GM23338 (cell line): ENCODE measurements around the gene OR5AP2. TPM values are rescaled to one million over a fixed set of nuclear protein-coding genes. Genes with fewer than 3 reads are reported as not detected.
"Not testable (repeated sequence)": the region's sequence is repeated elsewhere in the genome, so short reads cannot be mapped to it uniquely, and the experiment has no call there.

Experiments
- ATAC-seq: fragments of 200-7000 bp; cut with Tn5 transposase; 3 replicates; pipeline ENCODE4 v1.9.1; 2020
- DNase-seq: peaks from one replicate; pipeline ENCODE4 v3.0.0-alpha.2; 2015; ENCODE audit warnings: low spot score
- H2AFZ ChIP-seq: fragments of 200-600 bp; sonication (generic); 2 replicates; pipeline ENCODE4 v1.8.0; 2016; ENCODE audit warnings: antibody characterized with exemption, mild to moderate bottlenecking, moderate library complexity
- H3F3A ChIP-seq: fragments of 200-600 bp; sonication (generic); replicated peaks from 2 replicates; pipeline ENCODE4 v1.8.0; 2017; ENCODE audit warnings: antibody characterized with exemption, mixed run types, low read depth
- H3K27ac ChIP-seq: fragments of 200-600 bp; sonication (generic); 2 replicates; pipeline ENCODE4 v1.6.1; 2016; ENCODE audit warnings: low read depth
- H3K27me3 ChIP-seq: fragments of 200-600 bp; sonication (generic); 2 replicates; pipeline ENCODE4 v1.8.0; 2016; ENCODE audit warnings: mild to moderate bottlenecking, mixed run types, moderate library complexity; ENCODE audit not compliant: insufficient read depth
- H3K36me3 ChIP-seq: fragments of 200-600 bp; sonication (generic); 2 replicates; pipeline ENCODE4 v1.8.0; 2016; ENCODE audit warnings: mild to moderate bottlenecking; ENCODE audit not compliant: insufficient read depth
- H3K4me1 ChIP-seq: fragments of 200-600 bp; sonication (generic); 2 replicates; pipeline ENCODE4 v1.8.0; 2016; ENCODE audit warnings: mild to moderate bottlenecking, moderate library complexity; ENCODE audit not compliant: insufficient read depth
- H3K4me2 ChIP-seq: fragments of 200-600 bp; sonication (generic); 2 replicates; pipeline ENCODE4 v1.7.1; 2017; ENCODE audit warnings: mixed run types
- H3K4me3 ChIP-seq: fragments of 200-600 bp; sonication (generic); 2 replicates; pipeline ENCODE4 v1.6.1; 2016; ENCODE audit warnings: mixed run types
- H3K79me2 ChIP-seq: fragments of 200-600 bp; sonication (generic); replicated peaks from 2 replicates; pipeline ENCODE4 v1.8.0; 2017; ENCODE audit warnings: mild to moderate bottlenecking; ENCODE audit not compliant: insufficient read depth
- H3K9me2 ChIP-seq: fragments of 200-600 bp; sonication (generic); 2 replicates; pipeline ENCODE4 v1.8.0; 2017; ENCODE audit not compliant: insufficient read depth
- H4K20me1 ChIP-seq: fragments of 200-600 bp; sonication (generic); replicated peaks from 2 replicates; pipeline ENCODE4 v1.8.0; 2017; ENCODE audit warnings: mild to moderate bottlenecking; ENCODE audit not compliant: insufficient read depth
- H3K27ac Mint-ChIP-seq: 2 replicates; pipeline ENCODE4 v1.8.0; 2020; ENCODE audit warnings: inconsistent platforms, mild to moderate bottlenecking, moderate library complexity, mixed read lengths
- H3K27me3 Mint-ChIP-seq: 3 replicates; pipeline ENCODE4 v1.8.0; 2022; ENCODE audit warnings: low read depth, mild to moderate bottlenecking, moderate library complexity, mixed read lengths, inconsistent platforms; ENCODE audit not compliant: insufficient read depth, poor library complexity
- H3K36me3 Mint-ChIP-seq: 3 replicates; pipeline ENCODE4 v1.8.0; 2021; ENCODE audit warnings: low read depth, mild to moderate bottlenecking, inconsistent platforms, moderate library complexity, mixed read lengths
- H3K4me1 Mint-ChIP-seq: 3 replicates; pipeline ENCODE4 v1.8.0; 2020; ENCODE audit warnings: mild to moderate bottlenecking, inconsistent platforms, mixed read lengths
- H3K4me3 Mint-ChIP-seq: 3 replicates; pipeline ENCODE4 v1.8.0; 2021; ENCODE audit warnings: moderate library complexity, mild to moderate bottlenecking, inconsistent platforms, mixed read lengths
- H3K9me3 Mint-ChIP-seq: 3 replicates; pipeline ENCODE4 v1.8.0; 2020; ENCODE audit warnings: moderate library complexity, mild to moderate bottlenecking, inconsistent platforms, mixed read lengths
- CREB1 ChIP-seq: fragments of 250-450 bp; sonication (Bioruptor Pico); IDR thresholded peaks from 2 replicates; pipeline ENCODE4 v1.5.0; 2020; ENCODE audit warnings: low read depth, mild to moderate bottlenecking, moderate library complexity
- CTCF ChIP-seq, 2 experiments: fragments of 200-600 bp in 1 of 2; sonication (generic) in 1 of 2; conservative IDR thresholded peaks; 2 replicates each; pipeline versions ENCODE4 v1.5.1 to v1.6.1; 2016 to 2017; ENCODE audit warnings: antibody characterized with exemption in 2 of 2, low read depth in 2 of 2, mild to moderate bottlenecking in 2 of 2, moderate library complexity in 1 of 2
- ETS1 ChIP-seq: IDR thresholded peaks from 2 replicates; pipeline ENCODE4 v1.6.1; 2016; ENCODE audit warnings: antibody characterized with exemption
- EZH2 ChIP-seq: fragments of 200-600 bp; sonication (generic); IDR thresholded peaks from one replicate; pipeline ENCODE4 v1.8.0; 2017; ENCODE audit warnings: antibody characterized with exemption, mild to moderate bottlenecking, low read depth; ENCODE audit not compliant: unreplicated experiment
- EZH2phosphoT487 ChIP-seq: fragments of 200-600 bp; sonication (generic); IDR thresholded peaks from one replicate; pipeline ENCODE4 v1.8.1; 2018; ENCODE audit warnings: antibody characterized with exemption; ENCODE audit not compliant: unreplicated experiment
- NANOG ChIP-seq: IDR thresholded peaks from 2 replicates; pipeline ENCODE4 v1.6.1; 2016; ENCODE audit warnings: antibody characterized with exemption, borderline replicate concordance
- POLR2AphosphoS5 ChIP-seq: IDR thresholded peaks from 2 replicates; pipeline ENCODE4 v1.6.1; 2016; ENCODE audit warnings: antibody characterized with exemption, low read depth
- STAT1 ChIP-seq: IDR thresholded peaks from one replicate; pipeline ENCODE4 v1.6.1; 2016; ENCODE audit warnings: antibody characterized with exemption; ENCODE audit not compliant: unreplicated experiment
- ZNF114 ChIP-seq: fragments of 250-450 bp; sonication (Bioruptor Pico); IDR thresholded peaks from 2 replicates; pipeline ENCODE4 v1.5.0; 2020; ENCODE audit warnings: mild to moderate bottlenecking, moderate library complexity
- ZNF331 ChIP-seq: fragments of 250-450 bp; sonication (Bioruptor Pico); IDR thresholded peaks from 2 replicates; pipeline ENCODE4 v1.5.0; 2020; ENCODE audit warnings: low read depth, mild to moderate bottlenecking, moderate library complexity
- ZNF462 ChIP-seq: fragments of 250-450 bp; sonication (Bioruptor Pico); IDR thresholded peaks from 2 replicates; pipeline ENCODE4 v1.5.0; 2020; ENCODE audit warnings: mild to moderate bottlenecking, moderate library complexity
- polyA plus RNA-seq: library from polyadenylated mRNA; unstranded; fragments of >200 nt; fragmentation: Nextera tagmentation; extraction: Ambion mirVana; gene quantifications from 2 replicates; pipeline ENCODE4 v1.2.1, GENCODE V29; 2016
- total RNA-seq: library from RNA; depleted of rRNA; stranded (reverse); fragments of >200 nt; shearing (Covaris generic); gene quantifications from 2 replicates; pipeline ENCODE4 v1.2.3, GENCODE V29; 2014

OR5AP2 gene
- total and polyA plus RNA-seq, 2 experiments from 2014 or later: not detected

GRCh38 chr11:56691179-56691578 is 48.9 kb upstream of the OR5AP2 start:
- H3K4me2 ChIP-seq, H4K20me1 ChIP-seq, H3K36me3 Mint-ChIP-seq, H3K27ac ChIP-seq, H3K36me3 ChIP-seq, H3K27me3 Mint-ChIP-seq, DNase-seq, H3F3A ChIP-seq, H3K9me2 ChIP-seq, H3K79me2 ChIP-seq, ATAC-seq, H2AFZ ChIP-seq, H3K4me3 Mint-ChIP-seq, H3K4me3 ChIP-seq, H3K9me3 Mint-ChIP-seq, H3K27ac Mint-ChIP-seq, H3K27me3 ChIP-seq: not testable (repeated sequence)
- peaks cover 17% of the 10 kb centered on the region for H3K4me1 ChIP-seq
- peaks cover 26% of the 10 kb centered on the region for H3K4me1 Mint-ChIP-seq

- DNase-seq (no peak), ATAC-seq (no peak)
- no peak overlapping the region for H2AFZ ChIP-seq
- peaks cover 3% of the 10 kb centered on the region; the same call in 1 of the 2 replicates for H3K9me2 ChIP-seq
- H4K20me1 ChIP-seq: no peaks in the 10 kb centered on the region
- no peak overlapping the region for H3K4me3 ChIP-seq
- H3K27ac Mint-ChIP-seq: no peak overlapping the region; the same call in 1 of the 2 replicates
- H3K36me3 Mint-ChIP-seq: no peaks in the 10 kb centered on the region; the same call in 2 of the 3 replicates
- H3K27ac ChIP-seq: no peak overlapping the region
- H3K4me3 Mint-ChIP-seq: no peak overlapping the region
- no peak overlapping the region for H3K4me2 ChIP-seq
- H3K4me1 ChIP-seq: peaks cover 17% of the 10 kb centered on the region
- peaks cover 2% of the 10 kb centered on the region for H3K27me3 Mint-ChIP-seq
- no peaks in the 10 kb centered on the region for H3K27me3 ChIP-seq
- no peaks in the 10 kb centered on the region for H3F3A ChIP-seq
- no peaks in the 10 kb centered on the region for H3K79me2 ChIP-seq
- H3K36me3 ChIP-seq: no peaks in the 10 kb centered on the region
- H3K4me1 Mint-ChIP-seq: peaks cover 23% of the 10 kb centered on the region
- no peaks in the 10 kb centered on the region for H3K9me3 Mint-ChIP-seq
- no peak for TF ChIP-seq EZH2
- no peak for TF ChIP-seq EZH2phosphoT487
- TF ChIP-seq ZNF114: no peak
- no peak for TF ChIP-seq ZNF331 (CRISPR knock-in tag)
- no peak for TF ChIP-seq ZNF462
- TF ChIP-seq STAT1: no peak
- no peak for TF ChIP-seq CREB1 (CRISPR knock-in tag)
- TF ChIP-seq NANOG: no peak
- TF ChIP-seq POLR2AphosphoS5: no peak
- no peak for TF ChIP-seq ETS1
- TF ChIP-seq CTCF (conservative IDR thresholded peaks at IDR 0.05; ENCODE audit: low read depth in 2 of 2): no peak
Observed at GRCh38 chr11:56688554-56689100, 46.4 kb upstream of the OR5AP2 start.
